Measurements from ENCODE around the gene TTC7B. TPM values are rescaled to one million over a fixed set of nuclear protein-coding genes. Genes with fewer than 3 reads are reported as not detected.

The TTC7B gene
- total and polyA plus RNA-seq, 2 experiments from 2014 or later, result 7.9 to 28.6 TPM

DNA sequence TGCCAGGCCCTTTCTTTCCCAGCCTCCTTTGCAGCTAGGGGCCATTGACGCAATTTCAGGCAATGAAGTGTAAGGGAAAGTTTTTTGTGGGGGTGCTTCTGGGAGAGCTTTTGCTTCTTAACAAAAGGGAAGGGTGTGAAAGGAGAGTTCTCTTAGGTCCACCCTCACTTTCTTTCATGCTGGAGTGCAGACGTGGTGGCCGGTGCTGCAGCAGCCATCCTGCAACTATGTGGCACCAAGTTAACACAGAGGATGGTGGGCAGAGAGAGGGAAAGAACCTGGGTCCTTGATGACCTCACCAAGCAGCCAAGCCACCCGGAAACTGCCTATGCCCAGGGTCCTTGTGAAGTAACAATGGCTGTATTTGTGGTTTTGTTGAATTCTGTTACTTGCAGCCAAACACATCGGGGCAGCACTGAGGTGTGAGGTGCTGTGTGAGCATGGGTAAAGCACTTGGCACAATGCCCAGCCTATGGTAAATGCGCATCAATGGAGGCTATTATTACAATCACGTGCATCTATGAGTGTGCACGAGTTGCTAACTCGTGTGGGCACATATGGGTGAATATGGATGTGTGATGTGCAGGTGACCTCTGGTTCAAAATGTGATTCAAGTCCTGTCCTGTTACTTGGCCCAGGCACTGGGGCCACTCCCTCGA, 296.8 kb downstream of the TTC7B start (continued):
- TF ChIP-seq ZNF462 (CRISPR knock-in tag; IDR thresholded peaks at IDR 0.05), result no peak

GRCh38 chr14:90518941-90519256, 297.3 kb downstream of the TTC7B start:
- ATAC-seq, result peak; percentile 73
- no peak overlapping the region for H3K4me3 Mint-ChIP-seq
- DNase-seq (ENCODE audit: low spot score), result peak; percentile 85

More at GRCh38 chr14:90518941-90519256, 297.3 kb downstream of the TTC7B start:
- Histone ChIP-seq H4K20me1 (replicated peaks; ENCODE audit: insufficient read depth) (no peaks in the 10 kb centered on the region), H2AFZ (peak overlapping the region; percentile 91; the same call in 1 of the 2 replicates), H3K4me2 (no peak overlapping the region), H3K4me1 (ENCODE audit: insufficient read depth) (no peaks in the 10 kb centered on the region), H3K9me2 (ENCODE audit: insufficient read depth) (no peaks in the 10 kb centered on the region), H3K36me3 (ENCODE audit: insufficient read depth) (no peaks in the 10 kb centered on the region), H3K27me3 (ENCODE audit: insufficient read depth) (no peaks in the 10 kb centered on the region), H3K27ac (ENCODE audit: low read depth) (no peak overlapping the region), H3K4me3 (no peak overlapping the region), H3K79me2 (replicated peaks; ENCODE audit: insufficient read depth) (no peaks in the 10 kb centered on the region), H3F3A (replicated peaks; ENCODE audit: low read depth) (no peaks in the 10 kb centered on the region)
- H3K9me3 Mint-ChIP-seq, result peaks cover 5% of the 10 kb centered on the region; the same call in 1 of the 3 replicates
- H3K27me3 Mint-ChIP-seq (ENCODE audit: insufficient read depth, low read depth, poor library complexity), result peaks cover 14% of the 10 kb centered on the region
- H3K27ac Mint-ChIP-seq, result no peak overlapping the region
- peaks cover 9% of the 10 kb centered on the region for H3K4me1 Mint-ChIP-seq
- TF ChIP-seq CTCF (conservative IDR thresholded peaks at IDR 0.05; ENCODE audit: low read depth in 2 of 2) (peak; percentile 85 to 96), STAT1 (IDR thresholded peaks at IDR 0.05; ENCODE audit: unreplicated experiment) (no peak)
- no peaks in the 10 kb centered on the region; the same call in 2 of the 3 replicates for H3K36me3 Mint-ChIP-seq (ENCODE audit: low read depth)

All from GM23338 (cell line).